A549 (cell line): ENCODE results near the gene C1GALT1C1. TPM values are rescaled to one million over a fixed set of nuclear protein-coding genes. Genes with fewer than 3 reads are reported as not detected.
A peak's percentile ranks its signal among the peaks of the same experiment; 100 is the strongest.

Experiments used
- ATAC-seq, 2 experiments: fragments of 200-7000 bp in 1 of 2; fragments of >200 bp in 1 of 2; cut with Nextera tagmentation in 1 of 2; cut with Tn5 transposase in 1 of 2; 3 replicates each; pipeline versions ENCODE4 v1.8.0 to v1.9.1; 2018 to 2020; ENCODE audit warnings: mild to moderate bottlenecking in 1 of 2, moderate library complexity in 1 of 2
- CTCF ChIA-PET: fragments of 300-600 bp; sonication (Branson Sonifier 250); formaldehyde crosslinking; extraction: SDS; loops from one replicate; lab custom pipeline; 2021; ENCODE audit warnings: antibody characterized with exemption, inconsistent platforms; lab: Yijun Ruan, JAX
- POLR2A ChIA-PET: fragments of 350-600 bp; formaldehyde crosslinking; extraction: SDS; loops from one replicate; lab custom pipeline; 2021; ENCODE audit warnings: antibody characterized with exemption, inconsistent platforms; lab: Yijun Ruan, JAX
- DNase-seq, 2 experiments: peaks; one replicate each; pipeline versions ENCODE4 v3.0.0 to v3.0.0-alpha.2; 2011 to 2016; ENCODE audit warnings: low read depth in 1 of 2, low spot score in 1 of 2
- FAIRE-seq: peaks from 2 replicates; lab custom pipeline; 2011; peaks lifted over from hg19 to GRCh38; lab: Jason Lieb, UNC
- H3K27ac ChIP-seq, 2 experiments: fragments of >200 bp; sonication (Bioruptor Twin); formaldehyde crosslinking; 3 replicates each; pipeline ENCODE4 v1.5.1; 2016 to 2017
- H3K4me1 ChIP-seq: fragments of >200 bp; sonication (Bioruptor Twin); formaldehyde crosslinking; 3 replicates; pipeline ENCODE4 v1.6.1; 2016
- H3K4me2 ChIP-seq: fragments of >200 bp; sonication (Bioruptor Twin); formaldehyde crosslinking; 3 replicates; pipeline ENCODE4 v1.6.1; 2016
- H3K4me3 ChIP-seq: fragments of >200 bp; sonication (Bioruptor Twin); formaldehyde crosslinking; 3 replicates; pipeline ENCODE4 v1.5.1; 2016
- H3K9me3 ChIP-seq: fragments of >200 bp; sonication (Bioruptor Twin); formaldehyde crosslinking; 3 replicates; pipeline ENCODE4 v1.6.1; 2016
- ATOH8 ChIP-seq: fragments of 250-450 bp; sonication (Bioruptor Pico); IDR thresholded peaks from 2 replicates; pipeline ENCODE4 v1.5.0; 2020; ENCODE audit warnings: low read depth, mild to moderate bottlenecking, moderate library complexity
- BCL3 ChIP-seq: fragments of >200 bp; sonication (Bioruptor Twin); formaldehyde crosslinking; IDR thresholded peaks from 3 replicates; pipeline ENCODE4 v1.6.1; 2016
- CBX2 ChIP-seq: fragments of 200-600 bp; sonication (generic); IDR thresholded peaks from 2 replicates; pipeline ENCODE4 v1.6.1; 2016; ENCODE audit warnings: low read depth, mild to moderate bottlenecking, borderline replicate concordance
- ELK1 ChIP-seq: fragments of 150-350 bp; IDR thresholded peaks from 2 replicates; pipeline ENCODE4 v1.6.1; 2014; ENCODE audit warnings: low read depth, mild to moderate bottlenecking, low read length
- EP300 ChIP-seq, 2 experiments: fragments of >200 bp; sonication (Bioruptor Twin); formaldehyde crosslinking; IDR thresholded peaks; 2 replicates in 1 of 2; 3 replicates in 1 of 2; pipeline ENCODE4 v1.6.1; 2016 to 2017
- FOSL2 ChIP-seq, 2 experiments: fragments of 450-650 bp in 1 of 2; fragments of >200 bp in 1 of 2; sonication (Bioruptor Twin) in 1 of 2; formaldehyde crosslinking; IDR thresholded peaks; 2 replicates each; pipeline versions ENCODE4 v1.5.0 to v1.6.1; 2016 to 2020; ENCODE audit warnings: mild to moderate bottlenecking in 1 of 2, moderate library complexity in 1 of 2
- FOXS1 ChIP-seq: fragments of 250-450 bp; sonication (Bioruptor Pico); IDR thresholded peaks from 2 replicates; pipeline ENCODE4 v1.5.0; 2020; ENCODE audit warnings: mild to moderate bottlenecking, moderate library complexity
- GATA3 ChIP-seq: IDR thresholded peaks from 2 replicates; pipeline ENCODE4 v1.6.1; 2012; ENCODE audit warnings: borderline replicate concordance
- HEYL ChIP-seq: fragments of 250-450 bp; sonication (Bioruptor Pico); IDR thresholded peaks from 2 replicates; pipeline ENCODE4 v1.8.0; 2021; ENCODE audit warnings: mild to moderate bottlenecking, moderate library complexity
- KDM1A ChIP-seq: fragments of 200-600 bp; sonication (generic); IDR thresholded peaks from 2 replicates; pipeline ENCODE4 v1.6.1; 2016; ENCODE audit warnings: low read depth, mild to moderate bottlenecking
- KDM5A ChIP-seq: fragments of 200-600 bp; sonication (generic); IDR thresholded peaks from 2 replicates; pipeline ENCODE4 v1.6.1; 2016; ENCODE audit warnings: antibody characterized with exemption, mild to moderate bottlenecking
- MAFK ChIP-seq: fragments of 450-650 bp; IDR thresholded peaks from 2 replicates; pipeline ENCODE4 v1.6.1; 2014; ENCODE audit not compliant: partially characterized antibody
- MAX ChIP-seq: IDR thresholded peaks from 2 replicates; pipeline ENCODE4 v1.6.1; 2012
- MAZ ChIP-seq: fragments of 150-350 bp; IDR thresholded peaks from 2 replicates; pipeline ENCODE4 v1.6.1; 2014; ENCODE audit warnings: antibody characterized with exemption, low read depth, low read length, borderline replicate concordance
- MYC ChIP-seq: IDR thresholded peaks from 2 replicates; pipeline ENCODE4 v1.6.1; 2012; ENCODE audit warnings: mild to moderate bottlenecking, inconsistent platforms, low read length, improper control_type of control experiment, borderline replicate concordance
- NR3C1 ChIP-seq: fragments of >200 bp; sonication (Bioruptor Twin); formaldehyde crosslinking; IDR thresholded peaks from 3 replicates; pipeline ENCODE4 v1.6.1; 2017
- PBX3 ChIP-seq: IDR thresholded peaks from 2 replicates; pipeline ENCODE4 v1.6.1; 2012
- RAD21 ChIP-seq, 2 experiments: fragments of >200 bp in 1 of 2; sonication (Bioruptor Twin) in 1 of 2; formaldehyde crosslinking in 1 of 2; IDR thresholded peaks in 1 of 2; conservative IDR thresholded peaks in 1 of 2; 2 replicates in 1 of 2; 3 replicates in 1 of 2; pipeline ENCODE4 v1.6.1; 2012 to 2018; ENCODE audit warnings: inconsistent platforms in 1 of 2
- REST ChIP-seq: fragments of 200-600 bp; sonication (generic); IDR thresholded peaks from 2 replicates; pipeline ENCODE4 v1.6.1; 2016; ENCODE audit warnings: antibody characterized with exemption, mild to moderate bottlenecking, moderate library complexity
- RFX5 ChIP-seq: fragments of 450-650 bp; IDR thresholded peaks from 2 replicates; pipeline ENCODE4 v1.7.1; 2014; ENCODE audit warnings: antibody characterized with exemption, mild to moderate bottlenecking, moderate library complexity
- SMC3 ChIP-seq: fragments of >200 bp; sonication (Bioruptor Twin); formaldehyde crosslinking; IDR thresholded peaks from 3 replicates; pipeline ENCODE4 v1.6.1; 2018; ENCODE audit warnings: inconsistent platforms
- ZSCAN20 ChIP-seq: fragments of 250-450 bp; sonication (Bioruptor Pico); IDR thresholded peaks from 2 replicates; pipeline ENCODE4 v1.8.0; 2022; ENCODE audit warnings: mild to moderate bottlenecking, moderate library complexity
- WGBS: methylation state at CpG from one replicate; pipeline ENCODE4 v1.1.6; 2017; ENCODE audit errors: missing lambda C conversion rate; 5-methylcytosine and 5-hydroxymethylcytosine counted together
- polyA plus RNA-seq, 4 experiments: library from polyadenylated mRNA; depleted of rRNA in 3 of 4; stranded (reverse); fragments of >200 nt; fragmentation: RNase III in 1 of 4; extraction: RNeasy Plus Mini Kit Qiagen cat#74134 plus additional on column Dnase treatment in 1 of 4; gene quantifications; 2 replicates in 3 of 4; 3 replicates in 1 of 4; pipeline ENCODE4 v1.2.3, GENCODE V29; 2011 to 2017
- TF ChIP-seq, protein P1 (sequence below): fragments of >200 bp; sonication (Bioruptor Twin); formaldehyde crosslinking; IDR thresholded peaks from 3 replicates; pipeline ENCODE4 v1.5.1; 2016

Gene C1GALT1C1
- polyA plus RNA-seq, 2 of the 4 experiments (the other 2 are of a cell fraction) = 38.4 to 49.6 TPM

- TF ChIP-seq RFX5 = no peak
- peak; percentile 61 to 69 for TF ChIP-seq RAD21 (conservative IDR thresholded peaks at IDR 0.05 in 1 of 2, IDR thresholded peaks at IDR 0.05 in 1 of 2)
Measured at GRCh38 chrX:120664081-120664480, 34.2 kb upstream of the C1GALT1C1 start (continued).

GRCh38 chrX:120662662-120663061 is 32.8 kb upstream of the C1GALT1C1 start:
- FAIRE-seq = no peak
- ChIA-PET POLR2A (interaction anchor here (1.2 kb wide), 1 partner anchor 102 kb away, joined by 5 read pairs; the partner anchor contains the start of gene CUL4B), CTCF (interaction anchor here (1.1 to 1.7 kb wide), 3 partner anchors 148 to 167 kb away, joined by 4 to 8 read pairs (median 4); no protein-coding TSS in a partner anchor)
- Histone ChIP-seq H3K4me3 (no peak overlapping the region), H3K4me1 (0 out of 3 replicates have a peak, but pooled peaks cover 4% of the 10 kb centered on the region), H3K27ac (no peak overlapping the region), H3K4me2 (no peak overlapping the region), H3K9me3 (no peaks in the 10 kb centered on the region)
- DNase-seq = no peak
- no peak for ATAC-seq
- WGBS = 86% methylated on average over 5 of the region's 5 CpGs
- TF ChIP-seq REST = no peak
- no peak for TF ChIP-seq SMC3
- no peak for TF ChIP-seq ATOH8 (CRISPR knock-in tag)
- no peak for TF ChIP-seq MYC
- no peak for TF ChIP-seq EP300 (IDR thresholded peaks at IDR 0.05)

DNA sequence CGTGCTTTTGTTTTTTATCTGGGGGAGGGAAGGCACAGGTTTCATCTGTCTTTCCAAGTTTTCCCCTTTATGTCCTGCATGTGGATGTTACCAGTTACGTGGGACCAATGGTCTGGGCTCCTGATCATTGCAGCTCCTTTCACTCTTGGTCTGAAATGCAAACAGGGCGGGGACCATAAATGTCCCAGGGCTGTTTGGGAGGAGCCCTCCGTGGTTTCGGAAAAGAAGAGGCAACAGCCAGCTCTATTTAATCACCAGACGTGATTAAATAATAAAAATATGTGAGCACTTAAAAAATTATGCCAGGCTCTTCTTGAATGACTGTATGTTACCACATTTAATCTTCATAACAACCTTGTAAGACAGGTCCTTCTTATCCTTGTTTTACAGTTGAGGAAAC is 30.8 kb upstream of the C1GALT1C1 start:
- H3K9me3 ChIP-seq = no peaks in the 10 kb centered on the region
- DNase-seq (no peak), ATAC-seq (no peak), FAIRE-seq (no peak)
- H3K27ac ChIP-seq = 0 out of 6 replicates have a peak overlapping the region, but pooled peaks of 1 of the 2 experiments have one; percentile 26
- CTCF ChIA-PET = interaction anchor here (1.4 kb wide), 2 partner anchors 146 to 162 kb away, joined by 3 to 4 read pairs; no protein-coding TSS in a partner anchor
- whole genome bisulfite sequencing = 56% methylated on average over 6 of the region's 6 CpGs
- H3K4me3 ChIP-seq = no peak overlapping the region
- TF ChIP-seq HEYL (CRISPR knock-in tag) (no peak), GATA3 (no peak), MAX (no peak), NR3C1 (no peak), CBX2 (no peak), ZSCAN20 (no peak), BCL3 (no peak), PBX3 (no peak), KDM1A (no peak), KDM5A (no peak), FOSL2 (IDR thresholded peaks at IDR 0.05) (no peak), FOSL2 (CRISPR knock-in tag; IDR thresholded peaks at IDR 0.05) (no peak), MAFK (no peak), ELK1 (no peak), FOXS1 (no peak), MAZ (no peak)
- TF ChIP-seq, protein P1, sequence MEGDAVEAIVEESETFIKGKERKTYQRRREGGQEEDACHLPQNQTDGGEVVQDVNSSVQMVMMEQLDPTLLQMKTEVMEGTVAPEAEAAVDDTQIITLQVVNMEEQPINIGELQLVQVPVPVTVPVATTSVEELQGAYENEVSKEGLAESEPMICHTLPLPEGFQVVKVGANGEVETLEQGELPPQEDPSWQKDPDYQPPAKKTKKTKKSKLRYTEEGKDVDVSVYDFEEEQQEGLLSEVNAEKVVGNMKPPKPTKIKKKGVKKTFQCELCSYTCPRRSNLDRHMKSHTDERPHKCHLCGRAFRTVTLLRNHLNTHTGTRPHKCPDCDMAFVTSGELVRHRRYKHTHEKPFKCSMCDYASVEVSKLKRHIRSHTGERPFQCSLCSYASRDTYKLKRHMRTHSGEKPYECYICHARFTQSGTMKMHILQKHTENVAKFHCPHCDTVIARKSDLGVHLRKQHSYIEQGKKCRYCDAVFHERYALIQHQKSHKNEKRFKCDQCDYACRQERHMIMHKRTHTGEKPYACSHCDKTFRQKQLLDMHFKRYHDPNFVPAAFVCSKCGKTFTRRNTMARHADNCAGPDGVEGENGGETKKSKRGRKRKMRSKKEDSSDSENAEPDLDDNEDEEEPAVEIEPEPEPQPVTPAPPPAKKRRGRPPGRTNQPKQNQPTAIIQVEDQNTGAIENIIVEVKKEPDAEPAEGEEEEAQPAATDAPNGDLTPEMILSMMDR = no peak
- 0 out of 3 replicates have a peak, but pooled peaks cover 4% of the 10 kb centered on the region for H3K4me1 ChIP-seq
- H3K4me2 ChIP-seq = no peak overlapping the region
- POLR2A ChIA-PET = no interaction called here
